ENCODE measurements around the gene PAPPA2. TPM values are rescaled to one million over a fixed set of nuclear protein-coding genes. Genes with fewer than 3 reads are reported as not detected.
"Not testable (repeated sequence)": the region's sequence is repeated elsewhere in the genome, so short reads cannot be mapped to it uniquely, and the experiment has no call there.

Gene PAPPA2
- total RNA-seq, 1 donor from 2014 or later, result 0.50 TPM

DNA sequence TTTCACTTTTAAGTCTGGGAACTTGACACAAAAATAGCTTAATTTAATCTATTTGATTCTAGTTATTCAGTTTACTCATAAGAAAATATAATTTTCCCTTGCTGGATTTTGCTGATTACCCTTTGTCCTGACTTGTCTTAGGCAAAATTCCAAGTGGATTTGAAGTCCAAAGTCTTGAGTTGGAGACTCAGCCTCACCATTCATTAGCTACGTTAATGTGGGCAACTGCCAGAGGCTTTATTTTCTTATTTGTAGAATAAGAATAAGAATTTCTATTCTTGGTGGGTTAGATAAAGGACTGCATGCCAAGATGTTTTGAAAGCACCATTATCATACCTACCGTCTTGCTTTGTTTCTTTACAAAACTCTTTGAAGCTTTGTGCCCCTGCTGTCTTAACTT, 22.8 kb upstream of the PAPPA2 start:
- no peaks in the 10 kb centered on the region for H3K27me3 ChIP-seq (ENCODE audit: low read depth)
- H3K9me3 ChIP-seq, result no peaks in the 10 kb centered on the region
- no peak for DNase-seq
- no peak overlapping the region for H3K4me3 ChIP-seq
- no peak overlapping the region for H3K27ac ChIP-seq
- H3K4me1 ChIP-seq, result no peaks in the 10 kb centered on the region
- no peaks in the 10 kb centered on the region for H3K36me3 ChIP-seq
- TF ChIP-seq, protein P1, sequence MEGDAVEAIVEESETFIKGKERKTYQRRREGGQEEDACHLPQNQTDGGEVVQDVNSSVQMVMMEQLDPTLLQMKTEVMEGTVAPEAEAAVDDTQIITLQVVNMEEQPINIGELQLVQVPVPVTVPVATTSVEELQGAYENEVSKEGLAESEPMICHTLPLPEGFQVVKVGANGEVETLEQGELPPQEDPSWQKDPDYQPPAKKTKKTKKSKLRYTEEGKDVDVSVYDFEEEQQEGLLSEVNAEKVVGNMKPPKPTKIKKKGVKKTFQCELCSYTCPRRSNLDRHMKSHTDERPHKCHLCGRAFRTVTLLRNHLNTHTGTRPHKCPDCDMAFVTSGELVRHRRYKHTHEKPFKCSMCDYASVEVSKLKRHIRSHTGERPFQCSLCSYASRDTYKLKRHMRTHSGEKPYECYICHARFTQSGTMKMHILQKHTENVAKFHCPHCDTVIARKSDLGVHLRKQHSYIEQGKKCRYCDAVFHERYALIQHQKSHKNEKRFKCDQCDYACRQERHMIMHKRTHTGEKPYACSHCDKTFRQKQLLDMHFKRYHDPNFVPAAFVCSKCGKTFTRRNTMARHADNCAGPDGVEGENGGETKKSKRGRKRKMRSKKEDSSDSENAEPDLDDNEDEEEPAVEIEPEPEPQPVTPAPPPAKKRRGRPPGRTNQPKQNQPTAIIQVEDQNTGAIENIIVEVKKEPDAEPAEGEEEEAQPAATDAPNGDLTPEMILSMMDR (IDR thresholded peaks at IDR 0.05), result no peak
- intact Hi-C loops (cut with DNase I), result no loop called here
- ATAC-seq, result no peak

GRCh38 chr1:176444286-176444685, 18.7 kb upstream of the PAPPA2 start:
- Histone ChIP-seq H3K27me3 (ENCODE audit: low read depth) (no peaks in the 10 kb centered on the region), H3K27ac (no peak overlapping the region), H3K9me3 (no peaks in the 10 kb centered on the region), H3K4me3 (no peak overlapping the region), H3K36me3 (no peaks in the 10 kb centered on the region), H3K4me1 (no peaks in the 10 kb centered on the region)
- no peak for ATAC-seq
- no peak for DNase-seq
- TF ChIP-seq, protein P1 (IDR thresholded peaks at IDR 0.05), result no peak
- intact Hi-C loops (cut with DNase I), result no loop called here

- ATAC-seq, result no peak
- Histone ChIP-seq H3K36me3 (no peaks in the 10 kb centered on the region), H3K9me3 (no peaks in the 10 kb centered on the region), H3K27me3 (ENCODE audit: low read depth) (no peaks in the 10 kb centered on the region), H3K4me1 (no peaks in the 10 kb centered on the region), H3K4me3 (no peak overlapping the region), H3K27ac (no peak overlapping the region)
- no peak for DNase-seq
- TF ChIP-seq, protein P1 (IDR thresholded peaks at IDR 0.05), result no peak
- intact Hi-C loops (cut with DNase I), result no loop called here
Observed at GRCh38 chr1:176445402-176445801, 17.6 kb upstream of the PAPPA2 start.

- ATAC-seq, result no peak
- H3K27me3 ChIP-seq (ENCODE audit: low read depth), result no peaks in the 10 kb centered on the region
- H3K4me3 ChIP-seq, result no peak overlapping the region
- H3K4me1 ChIP-seq, result no peaks in the 10 kb centered on the region
- DNase-seq, result no peak
- intact Hi-C loops (cut with DNase I), result no loop called here
- TF ChIP-seq, protein P1 (IDR thresholded peaks at IDR 0.05), result no peak
- no peaks in the 10 kb centered on the region for H3K36me3 ChIP-seq
- no peak overlapping the region for H3K27ac ChIP-seq
- no peaks in the 10 kb centered on the region for H3K9me3 ChIP-seq
Observed at GRCh38 chr1:176448340-176448739, 14.6 kb upstream of the PAPPA2 start.

DNA sequence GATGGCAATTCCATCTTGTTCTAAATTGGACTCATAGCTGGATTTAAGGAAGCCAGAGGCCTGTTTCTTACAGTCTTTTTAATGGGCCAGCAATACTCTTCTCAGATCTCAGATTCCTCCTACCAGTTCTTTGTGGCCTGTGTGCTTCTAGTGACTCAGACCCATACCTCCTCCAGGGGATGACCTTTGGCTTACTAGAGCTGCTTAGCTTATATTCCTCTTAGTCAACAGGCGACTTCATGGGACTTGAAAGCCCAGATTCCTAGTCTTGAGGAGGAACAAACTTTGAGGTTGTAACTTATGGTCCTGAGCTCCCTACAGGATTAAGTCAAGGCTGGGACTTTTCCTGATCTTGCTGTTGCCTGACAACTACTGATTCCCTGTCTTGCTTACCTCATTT, 12.4 kb upstream of the PAPPA2 start:
- Histone ChIP-seq H3K36me3 (no peaks in the 10 kb centered on the region), H3K27me3 (ENCODE audit: low read depth) (no peaks in the 10 kb centered on the region), H3K9me3 (no peaks in the 10 kb centered on the region), H3K4me3 (no peak overlapping the region), H3K27ac (no peak overlapping the region), H3K4me1 (no peaks in the 10 kb centered on the region)
- TF ChIP-seq, protein P1 (IDR thresholded peaks at IDR 0.05), result no peak
- ATAC-seq, result no peak
- intact Hi-C loops (cut with DNase I), result no loop called here
- no peak for DNase-seq

DNA sequence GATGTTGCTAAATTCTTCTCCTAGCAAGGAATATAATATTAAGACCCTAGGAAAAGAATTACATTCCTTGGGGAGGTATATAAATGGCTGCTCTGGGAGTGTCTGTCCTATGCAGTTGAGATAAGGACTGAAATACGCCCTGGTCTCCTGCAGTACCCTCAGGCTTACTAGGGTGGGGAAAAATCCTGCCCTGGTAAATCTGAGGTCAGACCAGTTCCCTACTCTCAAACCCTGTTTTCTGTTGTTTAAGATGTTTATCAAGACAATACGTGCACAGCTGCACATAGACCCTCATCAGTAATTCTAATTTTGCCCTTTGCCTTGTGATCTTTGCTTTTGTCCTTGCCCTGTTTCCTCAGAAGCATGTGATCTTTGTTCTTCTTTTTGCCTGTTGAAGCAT, 11.2 kb upstream of the PAPPA2 start:
- H3K4me3 ChIP-seq; H3K4me1 ChIP-seq; H3K27ac ChIP-seq; H3K27me3 ChIP-seq (ENCODE audit: low read depth); H3K9me3 ChIP-seq; DNase-seq; ATAC-seq; intact Hi-C loops (cut with DNase I); H3K36me3 ChIP-seq: not testable (repeated sequence)

Measured in lower lobe of right lung (tissue), 2 donors.